HepG2 (cell line): ENCODE data around the gene SEC14L5. TPM values are rescaled to one million over a fixed set of nuclear protein-coding genes. Genes with fewer than 3 reads are reported as not detected.
A peak's percentile ranks its signal among the peaks of the same experiment; 100 is the strongest.

Source experiments
- BCLAF1 ChIP-seq: fragments of 450-650 bp; IDR thresholded peaks from 2 replicates; pipeline ENCODE4 v1.6.1; 2017; ENCODE audit warnings: mild to moderate bottlenecking
- GFI1 ChIP-seq: sonication (generic); formaldehyde crosslinking; IDR thresholded peaks from 2 replicates; pipeline ENCODE4 v1.5.0; 2020; ENCODE audit warnings: missing genetic modification reagents, mild to moderate bottlenecking, borderline replicate concordance
- GTF2F1 ChIP-seq: fragments of 150-350 bp; IDR thresholded peaks from 2 replicates; pipeline ENCODE4 v1.6.1; 2014; ENCODE audit warnings: low read length
- KAT2B ChIP-seq: fragments of 150-350 bp; IDR thresholded peaks from 2 replicates; pipeline ENCODE4 v1.6.1; 2014; ENCODE audit warnings: low read depth, low read length, borderline replicate concordance
- KLF11 ChIP-seq: IDR thresholded peaks from 2 replicates; pipeline ENCODE4 v1.6.1; 2016; ENCODE audit warnings: missing compliant biosample characterization
- RCOR2 ChIP-seq: IDR thresholded peaks from 2 replicates; pipeline ENCODE4 v1.6.1; 2016; ENCODE audit warnings: missing biosample characterization, missing genetic modification reagents
- SCMH1 ChIP-seq: sonication (generic); formaldehyde crosslinking; IDR thresholded peaks from 2 replicates; pipeline ENCODE4 v1.9.0; 2021; ENCODE audit warnings: missing genetic modification reagents, mild to moderate bottlenecking, borderline replicate concordance
- ZNF276 ChIP-seq: sonication (generic); formaldehyde crosslinking; IDR thresholded peaks from 2 replicates; pipeline ENCODE4 v1.4.0; 2020; ENCODE audit warnings: mild to moderate bottlenecking, low read depth, missing genetic modification reagents
- ZZZ3 ChIP-seq: sonication (generic); formaldehyde crosslinking; IDR thresholded peaks from 2 replicates; pipeline ENCODE4 v1.4.0; 2020; ENCODE audit warnings: missing genetic modification reagents, mild to moderate bottlenecking, borderline replicate concordance
- polyA plus RNA-seq, 8 experiments: library from polyadenylated mRNA; depleted of rRNA in 3 of 8; stranded (reverse) in 7 of 8; unstranded in 1 of 8; fragments of >200 nt; fragmentation: Illumina TruSeq in 4 of 8; extraction: Trizol in 4 of 8; gene quantifications; 2 replicates each; pipeline versions ENCODE4 v1.2.1 to v1.2.3, GENCODE V29; 2011 to 2016; ENCODE audit warnings: low read depth in 4 of 8, missing spikeins in 1 of 8, mixed read lengths in 1 of 8; ENCODE audit not compliant: insufficient read depth in 1 of 8
- total RNA-seq, 5 experiments: library from RNA; depleted of rRNA; stranded (reverse); fragments of >200 nt; fragmentation: Illumina TruSeq; extraction: Trizol; gene quantifications; 2 replicates each; pipeline ENCODE4 v1.2.3, GENCODE V29; 2016; ENCODE audit warnings: low read depth in 1 of 5
- TF ChIP-seq, protein P1 (sequence below): sonication (generic); formaldehyde crosslinking; conservative IDR thresholded peaks from 2 replicates; pipeline ENCODE4 v1.4.0; 2020; ENCODE audit warnings: missing genetic modification reagents
- TF ChIP-seq, protein P2 (sequence below): sonication (generic); formaldehyde crosslinking; IDR thresholded peaks from 2 replicates; pipeline ENCODE4 v1.4.0; 2020; ENCODE audit warnings: missing genetic modification reagents
- TF ChIP-seq, protein P3 (sequence below): sonication (generic); formaldehyde crosslinking; conservative IDR thresholded peaks from 2 replicates; pipeline ENCODE4 v1.4.0; 2020; ENCODE audit warnings: missing genetic modification reagents
- TF ChIP-seq, protein P4 (sequence below): IDR thresholded peaks from 2 replicates; pipeline ENCODE4 v1.6.1; 2012; ENCODE audit warnings: low read length, improper control_type of control experiment

The SEC14L5 gene
- total and polyA plus RNA-seq, 2 of the 13 experiments (the other 11 are each of a cell fraction or from before 2014, with no cell fraction given), result 0.40 to 0.42 TPM

DNA sequence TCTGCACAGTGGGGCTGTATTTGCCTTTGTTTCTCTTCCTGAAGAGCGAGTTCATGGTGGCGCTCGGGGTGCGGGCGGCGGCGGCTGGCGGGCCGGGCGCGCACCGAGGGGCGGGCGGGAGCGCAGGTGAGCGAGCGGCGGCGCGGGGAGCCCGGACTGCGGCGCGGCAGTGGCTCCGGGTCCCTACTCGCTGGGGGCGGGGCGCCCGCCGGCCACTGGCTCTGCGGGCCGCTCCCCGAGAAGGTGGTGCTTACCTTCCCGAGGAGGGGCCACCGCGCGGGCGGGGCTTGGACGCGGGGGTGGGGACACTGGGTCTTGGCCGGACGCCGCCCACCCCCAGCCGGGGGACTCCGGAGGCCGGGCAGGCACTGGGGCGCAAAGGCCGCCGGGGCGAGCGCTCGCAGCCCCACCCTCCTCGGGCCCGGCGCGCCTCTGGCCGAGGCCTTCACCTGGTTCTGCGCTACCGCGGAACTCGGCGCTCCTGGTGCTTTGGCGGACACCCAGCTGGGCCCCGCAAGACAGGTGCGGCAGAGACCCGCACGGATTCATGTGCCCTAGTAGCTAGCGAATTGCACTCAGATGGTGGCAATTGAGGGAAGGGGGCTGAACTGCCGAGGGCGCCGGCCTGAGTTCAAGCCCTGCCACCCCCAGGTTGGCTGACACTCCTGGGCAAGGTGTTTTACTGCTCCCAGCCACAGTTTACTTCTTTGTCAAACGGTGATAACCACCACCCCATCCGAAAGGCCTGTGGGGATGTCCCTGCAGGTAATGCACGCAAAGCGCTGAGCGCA, 20.9 kb upstream of the SEC14L5 start, which contains the start of gene PPL (continued):
- TF ChIP-seq BCLAF1 (no peak), ZNF276 (CRISPR knock-in tag) (no peak; the same call in 1 of the 2 replicates), RCOR2 (no peak), KAT2B (no peak), SCMH1 (CRISPR knock-in tag) (no peak), GFI1 (CRISPR knock-in tag) (0 out of 2 replicates have a peak, but pooled peaks have one; percentile 30), ZZZ3 (CRISPR knock-in tag) (no peak), GTF2F1 (no peak), KLF11 (CRISPR knock-in tag) (no peak)
- TF ChIP-seq, protein P1, sequence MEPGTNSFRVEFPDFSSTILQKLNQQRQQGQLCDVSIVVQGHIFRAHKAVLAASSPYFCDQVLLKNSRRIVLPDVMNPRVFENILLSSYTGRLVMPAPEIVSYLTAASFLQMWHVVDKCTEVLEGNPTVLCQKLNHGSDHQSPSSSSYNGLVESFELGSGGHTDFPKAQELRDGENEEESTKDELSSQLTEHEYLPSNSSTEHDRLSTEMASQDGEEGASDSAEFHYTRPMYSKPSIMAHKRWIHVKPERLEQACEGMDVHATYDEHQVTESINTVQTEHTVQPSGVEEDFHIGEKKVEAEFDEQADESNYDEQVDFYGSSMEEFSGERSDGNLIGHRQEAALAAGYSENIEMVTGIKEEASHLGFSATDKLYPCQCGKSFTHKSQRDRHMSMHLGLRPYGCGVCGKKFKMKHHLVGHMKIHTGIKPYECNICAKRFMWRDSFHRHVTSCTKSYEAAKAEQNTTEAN (CRISPR knock-in tag), result no peak; the same call in 1 of the 2 replicates
- TF ChIP-seq, protein P2, sequence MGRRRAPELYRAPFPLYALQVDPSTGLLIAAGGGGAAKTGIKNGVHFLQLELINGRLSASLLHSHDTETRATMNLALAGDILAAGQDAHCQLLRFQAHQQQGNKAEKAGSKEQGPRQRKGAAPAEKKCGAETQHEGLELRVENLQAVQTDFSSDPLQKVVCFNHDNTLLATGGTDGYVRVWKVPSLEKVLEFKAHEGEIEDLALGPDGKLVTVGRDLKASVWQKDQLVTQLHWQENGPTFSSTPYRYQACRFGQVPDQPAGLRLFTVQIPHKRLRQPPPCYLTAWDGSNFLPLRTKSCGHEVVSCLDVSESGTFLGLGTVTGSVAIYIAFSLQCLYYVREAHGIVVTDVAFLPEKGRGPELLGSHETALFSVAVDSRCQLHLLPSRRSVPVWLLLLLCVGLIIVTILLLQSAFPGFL, result no peak
- TF ChIP-seq, protein P3, sequence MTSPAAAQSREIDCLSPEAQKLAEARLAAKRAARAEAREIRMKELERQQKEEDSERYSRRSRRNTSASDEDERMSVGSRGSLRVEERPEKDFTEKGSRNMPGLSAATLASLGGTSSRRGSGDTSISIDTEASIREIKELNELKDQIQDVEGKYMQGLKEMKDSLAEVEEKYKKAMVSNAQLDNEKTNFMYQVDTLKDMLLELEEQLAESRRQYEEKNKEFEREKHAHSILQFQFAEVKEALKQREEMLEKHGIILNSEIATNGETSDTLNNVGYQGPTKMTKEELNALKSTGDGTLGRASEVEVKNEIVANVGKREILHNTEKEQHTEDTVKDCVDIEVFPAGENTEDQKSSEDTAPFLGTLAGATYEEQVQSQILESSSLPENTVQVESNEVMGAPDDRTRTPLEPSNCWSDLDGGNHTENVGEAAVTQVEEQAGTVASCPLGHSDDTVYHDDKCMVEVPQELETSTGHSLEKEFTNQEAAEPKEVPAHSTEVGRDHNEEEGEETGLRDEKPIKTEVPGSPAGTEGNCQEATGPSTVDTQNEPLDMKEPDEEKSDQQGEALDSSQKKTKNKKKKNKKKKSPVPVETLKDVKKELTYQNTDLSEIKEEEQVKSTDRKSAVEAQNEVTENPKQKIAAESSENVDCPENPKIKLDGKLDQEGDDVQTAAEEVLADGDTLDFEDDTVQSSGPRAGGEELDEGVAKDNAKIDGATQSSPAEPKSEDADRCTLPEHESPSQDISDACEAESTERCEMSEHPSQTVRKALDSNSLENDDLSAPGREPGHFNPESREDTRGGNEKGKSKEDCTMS (CRISPR knock-in tag), result no peak
- TF ChIP-seq, protein P4, sequence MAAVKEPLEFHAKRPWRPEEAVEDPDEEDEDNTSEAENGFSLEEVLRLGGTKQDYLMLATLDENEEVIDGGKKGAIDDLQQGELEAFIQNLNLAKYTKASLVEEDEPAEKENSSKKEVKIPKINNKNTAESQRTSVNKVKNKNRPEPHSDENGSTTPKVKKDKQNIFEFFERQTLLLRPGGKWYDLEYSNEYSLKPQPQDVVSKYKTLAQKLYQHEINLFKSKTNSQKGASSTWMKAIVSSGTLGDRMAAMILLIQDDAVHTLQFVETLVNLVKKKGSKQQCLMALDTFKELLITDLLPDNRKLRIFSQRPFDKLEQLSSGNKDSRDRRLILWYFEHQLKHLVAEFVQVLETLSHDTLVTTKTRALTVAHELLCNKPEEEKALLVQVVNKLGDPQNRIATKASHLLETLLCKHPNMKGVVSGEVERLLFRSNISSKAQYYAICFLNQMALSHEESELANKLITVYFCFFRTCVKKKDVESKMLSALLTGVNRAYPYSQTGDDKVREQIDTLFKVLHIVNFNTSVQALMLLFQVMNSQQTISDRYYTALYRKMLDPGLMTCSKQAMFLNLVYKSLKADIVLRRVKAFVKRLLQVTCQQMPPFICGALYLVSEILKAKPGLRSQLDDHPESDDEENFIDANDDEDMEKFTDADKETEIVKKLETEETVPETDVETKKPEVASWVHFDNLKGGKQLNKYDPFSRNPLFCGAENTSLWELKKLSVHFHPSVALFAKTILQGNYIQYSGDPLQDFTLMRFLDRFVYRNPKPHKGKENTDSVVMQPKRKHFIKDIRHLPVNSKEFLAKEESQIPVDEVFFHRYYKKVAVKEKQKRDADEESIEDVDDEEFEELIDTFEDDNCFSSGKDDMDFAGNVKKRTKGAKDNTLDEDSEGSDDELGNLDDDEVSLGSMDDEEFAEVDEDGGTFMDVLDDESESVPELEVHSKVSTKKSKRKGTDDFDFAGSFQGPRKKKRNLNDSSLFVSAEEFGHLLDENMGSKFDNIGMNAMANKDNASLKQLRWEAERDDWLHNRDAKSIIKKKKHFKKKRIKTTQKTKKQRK, result no peak
